ENCODE measurements around the gene WDR59. TPM values are rescaled to one million over a fixed set of nuclear protein-coding genes. Genes with fewer than 3 reads are reported as not detected.
"Not testable (repeated sequence)": the region's sequence is repeated elsewhere in the genome, so short reads cannot be mapped to it uniquely, and the experiment has no call there.

Gene WDR59
- total and polyA plus RNA-seq, 2 experiments from 2014 or later: 38.7 to 54.5 TPM

DNA sequence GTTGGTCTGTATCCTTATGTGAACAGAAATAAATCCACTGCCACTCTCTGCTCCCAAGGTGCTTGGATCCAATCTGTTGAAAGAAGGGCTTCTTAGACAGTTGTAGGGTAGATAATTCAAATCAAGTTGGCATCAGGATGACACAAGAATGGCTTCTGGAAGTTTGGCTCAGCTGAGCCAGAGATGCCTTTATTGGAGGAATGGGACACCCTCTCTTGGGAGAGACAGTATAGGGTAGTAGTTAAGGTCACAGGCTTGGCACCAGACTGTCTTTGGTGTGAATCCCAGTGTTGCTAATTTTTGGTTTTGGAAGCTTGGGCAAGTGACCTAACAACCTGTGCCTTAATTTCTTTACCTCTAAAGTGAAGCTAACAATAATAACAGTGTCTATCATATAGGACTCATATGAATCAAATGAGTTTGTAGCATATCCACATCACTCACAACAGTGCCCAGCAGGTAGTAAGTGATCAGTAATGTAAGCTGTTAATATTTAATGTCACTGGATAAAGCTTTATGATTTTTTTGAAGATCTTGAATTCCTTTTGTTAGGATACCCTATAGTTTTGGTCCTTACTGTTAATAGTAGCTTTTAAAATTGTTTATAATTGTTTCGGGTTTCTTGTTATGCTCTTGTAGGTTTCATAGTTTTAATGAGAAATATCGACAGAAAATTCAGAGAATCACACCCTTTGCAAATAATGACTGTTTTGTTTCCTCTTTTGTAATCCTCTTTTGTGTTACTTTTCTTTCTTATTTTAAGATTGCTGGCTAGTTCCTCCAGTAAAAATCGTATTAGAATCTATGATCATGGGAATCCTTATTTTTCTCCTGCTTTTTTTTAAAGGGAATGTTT, 33.0 kb upstream of the WDR59 start (continued):
- TF ChIP-seq, protein P1, sequence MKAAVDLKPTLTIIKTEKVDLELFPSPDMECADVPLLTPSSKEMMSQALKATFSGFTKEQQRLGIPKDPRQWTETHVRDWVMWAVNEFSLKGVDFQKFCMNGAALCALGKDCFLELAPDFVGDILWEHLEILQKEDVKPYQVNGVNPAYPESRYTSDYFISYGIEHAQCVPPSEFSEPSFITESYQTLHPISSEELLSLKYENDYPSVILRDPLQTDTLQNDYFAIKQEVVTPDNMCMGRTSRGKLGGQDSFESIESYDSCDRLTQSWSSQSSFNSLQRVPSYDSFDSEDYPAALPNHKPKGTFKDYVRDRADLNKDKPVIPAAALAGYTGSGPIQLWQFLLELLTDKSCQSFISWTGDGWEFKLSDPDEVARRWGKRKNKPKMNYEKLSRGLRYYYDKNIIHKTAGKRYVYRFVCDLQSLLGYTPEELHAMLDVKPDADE (IDR thresholded peaks at IDR 0.05): no peak
- TF ChIP-seq, protein P2, sequence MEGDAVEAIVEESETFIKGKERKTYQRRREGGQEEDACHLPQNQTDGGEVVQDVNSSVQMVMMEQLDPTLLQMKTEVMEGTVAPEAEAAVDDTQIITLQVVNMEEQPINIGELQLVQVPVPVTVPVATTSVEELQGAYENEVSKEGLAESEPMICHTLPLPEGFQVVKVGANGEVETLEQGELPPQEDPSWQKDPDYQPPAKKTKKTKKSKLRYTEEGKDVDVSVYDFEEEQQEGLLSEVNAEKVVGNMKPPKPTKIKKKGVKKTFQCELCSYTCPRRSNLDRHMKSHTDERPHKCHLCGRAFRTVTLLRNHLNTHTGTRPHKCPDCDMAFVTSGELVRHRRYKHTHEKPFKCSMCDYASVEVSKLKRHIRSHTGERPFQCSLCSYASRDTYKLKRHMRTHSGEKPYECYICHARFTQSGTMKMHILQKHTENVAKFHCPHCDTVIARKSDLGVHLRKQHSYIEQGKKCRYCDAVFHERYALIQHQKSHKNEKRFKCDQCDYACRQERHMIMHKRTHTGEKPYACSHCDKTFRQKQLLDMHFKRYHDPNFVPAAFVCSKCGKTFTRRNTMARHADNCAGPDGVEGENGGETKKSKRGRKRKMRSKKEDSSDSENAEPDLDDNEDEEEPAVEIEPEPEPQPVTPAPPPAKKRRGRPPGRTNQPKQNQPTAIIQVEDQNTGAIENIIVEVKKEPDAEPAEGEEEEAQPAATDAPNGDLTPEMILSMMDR (conservative IDR thresholded peaks at IDR 0.05; ENCODE audit: low read depth in 2 of 2): no peak
- TF ChIP-seq STAT1 (IDR thresholded peaks at IDR 0.05; ENCODE audit: unreplicated experiment): no peak
- no peak for TF ChIP-seq EZH2 (IDR thresholded peaks at IDR 0.05; ENCODE audit: low read depth, unreplicated experiment)
- TF ChIP-seq NANOG (IDR thresholded peaks at IDR 0.05; ENCODE audit: borderline replicate concordance): no peak
- no peak for TF ChIP-seq CREB1 (CRISPR knock-in tag; IDR thresholded peaks at IDR 0.05; ENCODE audit: low read depth)
- no peak for TF ChIP-seq POLR2AphosphoS5 (IDR thresholded peaks at IDR 0.05; ENCODE audit: low read depth)
- TF ChIP-seq ZNF331 (CRISPR knock-in tag; IDR thresholded peaks at IDR 0.05; ENCODE audit: low read depth): no peak

DNA sequence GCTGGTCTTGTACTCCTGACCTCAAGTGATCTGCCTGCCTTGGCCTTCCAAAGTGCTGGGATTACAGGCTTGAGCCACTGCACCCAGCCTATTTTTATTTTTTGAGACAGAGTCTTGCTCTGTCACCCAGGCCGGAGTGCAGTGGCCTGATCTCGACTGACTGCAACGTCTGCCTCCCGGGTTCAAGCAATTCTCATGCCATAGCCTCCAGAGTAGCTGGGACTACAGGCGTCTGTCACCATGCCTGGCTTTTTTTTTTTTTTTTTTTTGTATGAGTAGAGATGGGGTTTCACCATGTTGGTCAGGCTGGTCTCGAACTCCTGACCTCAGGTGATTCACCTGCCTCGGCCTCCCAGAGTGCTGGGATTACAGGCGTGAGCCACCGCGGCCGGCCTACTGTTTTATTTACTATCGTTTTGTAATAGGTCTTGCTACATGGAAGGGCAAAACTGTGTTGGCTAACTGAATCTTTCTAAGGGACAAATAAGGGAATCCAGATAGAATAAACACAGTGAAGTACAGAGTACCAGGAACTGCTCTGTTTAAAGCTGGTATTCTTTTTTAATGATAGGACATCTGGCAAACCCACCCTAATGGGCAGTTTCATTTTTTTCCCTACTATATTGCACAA, 31.6 kb upstream of the WDR59 start:
- H4K20me1 ChIP-seq (replicated peaks; ENCODE audit: insufficient read depth): peaks cover 34% of the 10 kb centered on the region
- H3K4me1 ChIP-seq (ENCODE audit: insufficient read depth): peaks cover 15% of the 10 kb centered on the region
- not testable (repeated sequence) for DNase-seq (ENCODE audit: low spot score); H3K27ac Mint-ChIP-seq; H3K4me3 Mint-ChIP-seq; H3K27me3 ChIP-seq (ENCODE audit: insufficient read depth); H3K4me3 ChIP-seq; H3F3A ChIP-seq (replicated peaks; ENCODE audit: low read depth); H2AFZ ChIP-seq; ATAC-seq; H3K9me2 ChIP-seq (ENCODE audit: insufficient read depth); H3K27me3 Mint-ChIP-seq (ENCODE audit: insufficient read depth, low read depth, poor library complexity); H3K36me3 ChIP-seq (ENCODE audit: insufficient read depth); H3K4me2 ChIP-seq
- H3K4me1 Mint-ChIP-seq: peaks cover 16% of the 10 kb centered on the region
- peaks cover 25% of the 10 kb centered on the region for H3K36me3 Mint-ChIP-seq (ENCODE audit: low read depth)
- peaks cover 21% of the 10 kb centered on the region for H3K9me3 Mint-ChIP-seq
- H3K79me2 ChIP-seq (replicated peaks; ENCODE audit: insufficient read depth): peaks cover 100% of the 10 kb centered on the region
- H3K27ac ChIP-seq (ENCODE audit: low read depth): 0 out of 2 replicates have a peak overlapping the region, but pooled peaks have one; percentile 8

DNA sequence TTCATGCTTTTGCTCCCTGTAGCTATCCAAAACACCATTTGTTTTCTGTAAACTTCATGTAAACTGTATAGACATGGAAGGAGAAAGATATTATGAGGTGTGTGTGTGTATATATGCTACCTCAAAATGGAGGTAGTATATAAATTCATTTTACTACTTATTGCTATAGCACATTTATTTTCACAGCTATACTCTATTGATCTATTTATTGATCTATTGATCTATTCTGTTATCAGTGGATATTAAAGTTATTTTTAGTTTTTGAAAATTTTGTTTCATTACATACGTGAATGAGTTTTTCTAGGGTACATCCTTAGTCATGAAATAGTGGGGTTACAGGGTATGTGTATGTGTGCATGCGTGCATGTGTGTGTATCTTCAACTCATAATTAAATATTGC, 29.4 kb upstream of the WDR59 start:
- peaks cover 100% of the 10 kb centered on the region for H3K79me2 ChIP-seq (replicated peaks; ENCODE audit: insufficient read depth)
- TF ChIP-seq, protein P1 (IDR thresholded peaks at IDR 0.05): no peak
- no peak for TF ChIP-seq ZNF331 (CRISPR knock-in tag; IDR thresholded peaks at IDR 0.05; ENCODE audit: low read depth)
- TF ChIP-seq, protein P2 (conservative IDR thresholded peaks at IDR 0.05; ENCODE audit: low read depth in 2 of 2): no peak
- no peak for TF ChIP-seq ZNF114 (CRISPR knock-in tag; IDR thresholded peaks at IDR 0.05)
- no peak for TF ChIP-seq CREB1 (CRISPR knock-in tag; IDR thresholded peaks at IDR 0.05; ENCODE audit: low read depth)
- TF ChIP-seq, protein P3, sequence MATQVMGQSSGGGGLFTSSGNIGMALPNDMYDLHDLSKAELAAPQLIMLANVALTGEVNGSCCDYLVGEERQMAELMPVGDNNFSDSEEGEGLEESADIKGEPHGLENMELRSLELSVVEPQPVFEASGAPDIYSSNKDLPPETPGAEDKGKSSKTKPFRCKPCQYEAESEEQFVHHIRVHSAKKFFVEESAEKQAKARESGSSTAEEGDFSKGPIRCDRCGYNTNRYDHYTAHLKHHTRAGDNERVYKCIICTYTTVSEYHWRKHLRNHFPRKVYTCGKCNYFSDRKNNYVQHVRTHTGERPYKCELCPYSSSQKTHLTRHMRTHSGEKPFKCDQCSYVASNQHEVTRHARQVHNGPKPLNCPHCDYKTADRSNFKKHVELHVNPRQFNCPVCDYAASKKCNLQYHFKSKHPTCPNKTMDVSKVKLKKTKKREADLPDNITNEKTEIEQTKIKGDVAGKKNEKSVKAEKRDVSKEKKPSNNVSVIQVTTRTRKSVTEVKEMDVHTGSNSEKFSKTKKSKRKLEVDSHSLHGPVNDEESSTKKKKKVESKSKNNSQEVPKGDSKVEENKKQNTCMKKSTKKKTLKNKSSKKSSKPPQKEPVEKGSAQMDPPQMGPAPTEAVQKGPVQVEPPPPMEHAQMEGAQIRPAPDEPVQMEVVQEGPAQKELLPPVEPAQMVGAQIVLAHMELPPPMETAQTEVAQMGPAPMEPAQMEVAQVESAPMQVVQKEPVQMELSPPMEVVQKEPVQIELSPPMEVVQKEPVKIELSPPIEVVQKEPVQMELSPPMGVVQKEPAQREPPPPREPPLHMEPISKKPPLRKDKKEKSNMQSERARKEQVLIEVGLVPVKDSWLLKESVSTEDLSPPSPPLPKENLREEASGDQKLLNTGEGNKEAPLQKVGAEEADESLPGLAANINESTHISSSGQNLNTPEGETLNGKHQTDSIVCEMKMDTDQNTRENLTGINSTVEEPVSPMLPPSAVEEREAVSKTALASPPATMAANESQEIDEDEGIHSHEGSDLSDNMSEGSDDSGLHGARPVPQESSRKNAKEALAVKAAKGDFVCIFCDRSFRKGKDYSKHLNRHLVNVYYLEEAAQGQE (IDR thresholded peaks at IDR 0.05; ENCODE audit: unreplicated experiment): no peak

More for the DNA sequence above, 29.4 kb upstream of the WDR59 start:
- no peak overlapping the region for H3K4me2 ChIP-seq
- no peaks in the 10 kb centered on the region for H3K36me3 ChIP-seq (ENCODE audit: insufficient read depth)
- H3K4me3 ChIP-seq: no peak overlapping the region
- Mint-ChIP-seq H3K36me3 (ENCODE audit: low read depth) (peaks cover 3% of the 10 kb centered on the region; the same call in 2 of the 3 replicates), H3K27ac (no peak overlapping the region), H3K27me3 (ENCODE audit: insufficient read depth, low read depth, poor library complexity) (peaks cover 3% of the 10 kb centered on the region), H3K4me1 (peaks cover 22% of the 10 kb centered on the region), H3K9me3 (0 out of 3 replicates have a peak, but pooled peaks cover under 1% of the 10 kb centered on the region), H3K4me3 (no peak overlapping the region)
- DNase-seq (ENCODE audit: low spot score) (no peak), ATAC-seq (no peak)
- H3F3A ChIP-seq (replicated peaks; ENCODE audit: low read depth): peaks cover 9% of the 10 kb centered on the region; the same call in 1 of the 2 replicates
- H3K27me3 ChIP-seq (ENCODE audit: insufficient read depth): no peaks in the 10 kb centered on the region
- H4K20me1 ChIP-seq (replicated peaks; ENCODE audit: insufficient read depth): peaks cover 45% of the 10 kb centered on the region
- no peak overlapping the region for H3K27ac ChIP-seq (ENCODE audit: low read depth)
- no peak overlapping the region for H2AFZ ChIP-seq
- H3K9me2 ChIP-seq (ENCODE audit: insufficient read depth): no peaks in the 10 kb centered on the region
- H3K4me1 ChIP-seq (ENCODE audit: insufficient read depth): peaks cover 19% of the 10 kb centered on the region
